ENCODE measurements around the gene APOBEC2. TPM values are rescaled to one million over a fixed set of nuclear protein-coding genes. Genes with fewer than 3 reads are reported as not detected.

The APOBEC2 gene
- total RNA-seq, 1 experiment from 2014 or later, result not detected

DNA sequence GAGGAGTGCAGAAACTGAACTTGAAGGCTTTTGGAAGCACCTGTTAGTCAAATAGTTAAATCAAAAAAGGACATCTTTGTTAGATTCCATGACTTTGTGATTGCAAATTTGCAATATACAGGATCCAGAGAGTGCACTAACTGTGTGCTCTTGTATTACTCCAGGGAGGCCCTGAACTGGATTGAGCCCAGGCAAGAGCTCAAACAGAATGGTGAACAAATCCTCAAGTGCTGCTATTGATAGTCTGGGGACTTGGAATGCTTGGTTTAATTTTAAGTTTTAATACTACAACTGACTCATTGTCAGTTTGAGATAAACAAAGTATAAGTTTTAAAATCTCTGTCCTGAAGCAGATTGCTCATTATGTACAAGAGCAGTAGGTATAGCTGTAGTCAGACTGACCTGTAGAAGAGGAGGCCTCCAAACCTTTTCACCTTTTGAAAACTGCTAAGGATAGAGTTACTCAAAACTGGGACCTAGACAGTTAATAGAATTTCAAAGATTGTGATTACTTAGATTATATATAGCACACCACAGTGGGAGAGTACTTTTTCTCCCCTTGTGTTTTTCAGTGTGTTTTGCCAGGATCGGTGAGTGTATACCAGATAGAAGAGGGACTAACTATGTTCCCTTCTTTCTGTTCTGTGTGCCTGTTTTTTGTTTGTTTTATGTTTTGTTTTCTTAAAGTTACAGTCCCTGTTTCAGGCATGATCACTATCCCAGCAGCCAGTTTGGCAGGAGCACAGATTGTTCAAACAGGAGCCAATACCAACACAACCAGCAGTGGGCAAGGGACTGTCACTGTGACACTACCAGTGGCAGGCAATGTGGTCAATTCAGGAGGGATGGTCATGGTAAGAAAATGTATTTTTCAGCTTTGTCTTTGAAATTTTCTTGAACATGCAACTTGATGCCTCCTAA, 38.1 kb downstream of the APOBEC2 start:
- intact Hi-C loops (cut with micrococcal nuclease), result no loop called here
- CTCF ChIA-PET, result interaction anchor here (2.3 kb wide), 1 partner anchor 91 kb away, joined by 18 read pairs; no protein-coding TSS in a partner anchor

More for the DNA sequence above, 38.1 kb downstream of the APOBEC2 start:
- Histone ChIP-seq H3K4me3 (replicated peaks in 1 of 2; ENCODE audit: low read depth in 1 of 2, low read length in 2 of 2) (no peak overlapping the region), H3K4me2 (ENCODE audit: low read length) (no peak overlapping the region), H4K20me1 (ENCODE audit: insufficient read depth) (no peaks in the 10 kb centered on the region), H3K79me2 (ENCODE audit: insufficient read depth, low read length) (peaks cover 11% of the 10 kb centered on the region), H3K9me3 (ENCODE audit: control insufficient read depth in 1 of 2, insufficient read depth in 1 of 2, low read depth in 1 of 2, low read length in 2 of 2) (no peaks in the 10 kb centered on the region), H3K4me1 (ENCODE audit: control insufficient read depth in 1 of 2, insufficient read depth in 2 of 2, low read length in 2 of 2) (no peaks in the 10 kb centered on the region), H3K36me3 (ENCODE audit: control insufficient read depth in 1 of 2, insufficient read depth in 2 of 2, low read length in 2 of 2) (peaks cover 30 to 54% of the 10 kb centered on the region in 2 experiments), H3K27me3 (ENCODE audit: insufficient read depth, low read length) (no peaks in the 10 kb centered on the region), H3K9me2 (ENCODE audit: insufficient read depth) (no peaks in the 10 kb centered on the region), H3K9ac (ENCODE audit: low read length) (no peak overlapping the region), H2AFZ (ENCODE audit: low read depth, low read length, poor library complexity, severe bottlenecking) (no peak overlapping the region), H3K27ac (ENCODE audit: low read depth, low read length) (no peak overlapping the region)
- RAD21 ChIA-PET (ENCODE audit: low non-redundant PET in 1 of 2, low total read pairs in 2 of 2, uncharacterized antibody in 2 of 2, unreplicated experiment in 2 of 2), result interaction anchor here in 1 of 2 experiments (1.7 kb wide), 1 partner anchor 91 kb away, joined by 4 read pairs; no protein-coding TSS in a partner anchor
- ATAC-seq (no peak), DNase-seq (ENCODE audit: low read depth, low spot score) (no peak)
- TF ChIP-seq EZH2phosphoT487 (IDR thresholded peaks at IDR 0.05; ENCODE audit: borderline replicate concordance) (no peak), POLR2AphosphoS5 (IDR thresholded peaks at IDR 0.05; ENCODE audit: low read depth, low read length) (no peak), SRF (IDR thresholded peaks at IDR 0.05; ENCODE audit: low read depth) (no peak), ELF1 (IDR thresholded peaks at IDR 0.05; ENCODE audit: borderline replicate concordance, low read depth) (no peak), FOSL1 (IDR thresholded peaks at IDR 0.05; ENCODE audit: low read depth) (no peak), SP1 (IDR thresholded peaks at IDR 0.05; ENCODE audit: low read depth) (no peak), EGR1 (IDR thresholded peaks at IDR 0.05; ENCODE audit: low read depth) (no peak), TCF7L2 (IDR thresholded peaks at IDR 0.05; ENCODE audit: borderline replicate concordance, extremely low read depth, insufficient read depth, insufficient read length) (no peak), ZNF274 (IDR thresholded peaks at IDR 0.05; ENCODE audit: low read depth, low read length) (no peak), SIN3A (IDR thresholded peaks at IDR 0.05; ENCODE audit: low read depth) (no peak), POLR2A (IDR thresholded peaks at IDR 0.05; ENCODE audit: borderline replicate concordance, extremely low read depth, insufficient read depth, insufficient read length) (no peak)
- TF ChIP-seq, protein P1, sequence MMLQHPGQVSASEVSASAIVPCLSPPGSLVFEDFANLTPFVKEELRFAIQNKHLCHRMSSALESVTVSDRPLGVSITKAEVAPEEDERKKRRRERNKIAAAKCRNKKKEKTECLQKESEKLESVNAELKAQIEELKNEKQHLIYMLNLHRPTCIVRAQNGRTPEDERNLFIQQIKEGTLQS (IDR thresholded peaks at IDR 0.05), result no peak
- TF ChIP-seq, protein P2, sequence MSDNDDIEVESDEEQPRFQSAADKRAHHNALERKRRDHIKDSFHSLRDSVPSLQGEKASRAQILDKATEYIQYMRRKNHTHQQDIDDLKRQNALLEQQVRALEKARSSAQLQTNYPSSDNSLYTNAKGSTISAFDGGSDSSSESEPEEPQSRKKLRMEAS (IDR thresholded peaks at IDR 0.05), result no peak
- no TSS peak for BruUV-seq (replicated peaks)
- POLR2A ChIA-PET, result no interaction called here
